Ishikawa (cell line): ENCODE results near the gene TXNDC15.

ENCODE experiments used
- CEBPB ChIP-seq: IDR thresholded peaks from 2 replicates; pipeline ENCODE4 v1.6.1; 2012
- EGR1 ChIP-seq: IDR thresholded peaks from 2 replicates; pipeline ENCODE4 v1.6.1; 2012
- EP300 ChIP-seq: IDR thresholded peaks from 2 replicates; pipeline ENCODE4 v1.6.1; 2012; ENCODE audit warnings: borderline replicate concordance
- FOXM1 ChIP-seq: IDR thresholded peaks from 2 replicates; pipeline ENCODE4 v1.6.1; 2012; ENCODE audit warnings: low read depth, borderline replicate concordance
- RAD21 ChIP-seq: IDR thresholded peaks from 2 replicates; pipeline ENCODE4 v1.6.1; 2012; ENCODE audit warnings: low read depth
- TEAD4 ChIP-seq: IDR thresholded peaks from 2 replicates; pipeline ENCODE4 v1.6.1; 2012
- YY1 ChIP-seq: IDR thresholded peaks from 2 replicates; pipeline ENCODE4 v1.6.1; 2012; ENCODE audit warnings: low read depth
- ZBTB7A ChIP-seq: IDR thresholded peaks from 2 replicates; pipeline ENCODE4 v1.6.1; 2012; ENCODE audit warnings: low read depth
- TF ChIP-seq, protein P1 (sequence below): IDR thresholded peaks from 2 replicates; pipeline ENCODE4 v1.6.1; 2012; ENCODE audit warnings: low read depth, mild to moderate bottlenecking
- TF ChIP-seq, protein P2 (sequence below): IDR thresholded peaks from 2 replicates; pipeline ENCODE4 v1.6.1; 2012

DNA sequence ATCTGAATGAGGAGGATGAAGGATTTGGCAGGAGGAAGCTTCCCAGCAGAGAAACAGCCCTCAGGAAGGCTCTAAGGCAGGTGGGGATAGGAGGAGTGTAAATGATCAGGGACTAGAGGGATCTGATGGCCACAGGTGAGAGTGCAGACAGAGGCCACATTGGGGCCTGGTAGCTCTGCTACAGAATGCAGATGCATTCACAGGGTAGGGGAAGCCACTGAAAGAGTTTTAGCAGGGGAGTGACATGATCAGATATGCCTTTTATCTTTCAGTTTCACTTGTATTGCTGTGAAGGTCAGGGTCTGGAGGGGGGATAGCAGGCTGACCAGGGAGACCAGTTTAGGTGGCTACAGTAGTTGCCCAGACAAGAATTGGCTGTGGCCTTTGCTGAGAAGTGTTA is 3.0 kb downstream of the TXNDC15 start:
- no peak for TF ChIP-seq EP300
- no peak for TF ChIP-seq TEAD4
- TF ChIP-seq FOXM1 = no peak
- TF ChIP-seq EGR1 = no peak
- no peak for TF ChIP-seq CEBPB
- no peak for TF ChIP-seq YY1
- TF ChIP-seq, protein P1, sequence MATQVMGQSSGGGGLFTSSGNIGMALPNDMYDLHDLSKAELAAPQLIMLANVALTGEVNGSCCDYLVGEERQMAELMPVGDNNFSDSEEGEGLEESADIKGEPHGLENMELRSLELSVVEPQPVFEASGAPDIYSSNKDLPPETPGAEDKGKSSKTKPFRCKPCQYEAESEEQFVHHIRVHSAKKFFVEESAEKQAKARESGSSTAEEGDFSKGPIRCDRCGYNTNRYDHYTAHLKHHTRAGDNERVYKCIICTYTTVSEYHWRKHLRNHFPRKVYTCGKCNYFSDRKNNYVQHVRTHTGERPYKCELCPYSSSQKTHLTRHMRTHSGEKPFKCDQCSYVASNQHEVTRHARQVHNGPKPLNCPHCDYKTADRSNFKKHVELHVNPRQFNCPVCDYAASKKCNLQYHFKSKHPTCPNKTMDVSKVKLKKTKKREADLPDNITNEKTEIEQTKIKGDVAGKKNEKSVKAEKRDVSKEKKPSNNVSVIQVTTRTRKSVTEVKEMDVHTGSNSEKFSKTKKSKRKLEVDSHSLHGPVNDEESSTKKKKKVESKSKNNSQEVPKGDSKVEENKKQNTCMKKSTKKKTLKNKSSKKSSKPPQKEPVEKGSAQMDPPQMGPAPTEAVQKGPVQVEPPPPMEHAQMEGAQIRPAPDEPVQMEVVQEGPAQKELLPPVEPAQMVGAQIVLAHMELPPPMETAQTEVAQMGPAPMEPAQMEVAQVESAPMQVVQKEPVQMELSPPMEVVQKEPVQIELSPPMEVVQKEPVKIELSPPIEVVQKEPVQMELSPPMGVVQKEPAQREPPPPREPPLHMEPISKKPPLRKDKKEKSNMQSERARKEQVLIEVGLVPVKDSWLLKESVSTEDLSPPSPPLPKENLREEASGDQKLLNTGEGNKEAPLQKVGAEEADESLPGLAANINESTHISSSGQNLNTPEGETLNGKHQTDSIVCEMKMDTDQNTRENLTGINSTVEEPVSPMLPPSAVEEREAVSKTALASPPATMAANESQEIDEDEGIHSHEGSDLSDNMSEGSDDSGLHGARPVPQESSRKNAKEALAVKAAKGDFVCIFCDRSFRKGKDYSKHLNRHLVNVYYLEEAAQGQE = no peak
- TF ChIP-seq ZBTB7A = no peak
- TF ChIP-seq, protein P2, sequence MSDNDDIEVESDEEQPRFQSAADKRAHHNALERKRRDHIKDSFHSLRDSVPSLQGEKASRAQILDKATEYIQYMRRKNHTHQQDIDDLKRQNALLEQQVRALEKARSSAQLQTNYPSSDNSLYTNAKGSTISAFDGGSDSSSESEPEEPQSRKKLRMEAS = no peak
- TF ChIP-seq RAD21 = no peak
